Nephron progenitor cell (in vitro differentiated cells): ENCODE results near the gene KLRF1.

Source experiments
- DNase-seq: peaks from one replicate; pipeline ENCODE4 v3.0.0; 2021
- H3K27ac Mint-ChIP-seq: 2 replicates; pipeline ENCODE4 v1.8.0; 2021; ENCODE audit warnings: mild to moderate bottlenecking, moderate library complexity, mixed read lengths
- H3K27me3 Mint-ChIP-seq: 2 replicates; pipeline ENCODE4 v1.8.0; 2021; ENCODE audit warnings: mild to moderate bottlenecking, low read depth, mixed read lengths; ENCODE audit not compliant: poor library complexity
- H3K36me3 Mint-ChIP-seq: 2 replicates; pipeline ENCODE4 v1.8.0; 2021; ENCODE audit warnings: low read depth, mixed read lengths
- H3K4me1 Mint-ChIP-seq: 2 replicates; pipeline ENCODE4 v1.8.0; 2021; ENCODE audit warnings: mixed read lengths
- H3K4me3 Mint-ChIP-seq: 2 replicates; pipeline ENCODE4 v1.8.0; 2021; ENCODE audit warnings: mild to moderate bottlenecking, moderate library complexity, mixed read lengths
- H3K9me3 Mint-ChIP-seq: 2 replicates; pipeline ENCODE4 v1.8.0; 2021; ENCODE audit warnings: mild to moderate bottlenecking, moderate library complexity, mixed read lengths
- TF ChIP-seq, protein P1 (sequence below): fragments of 200-600 bp; sonication (generic); IDR thresholded peaks from 2 replicates; pipeline ENCODE4 v1.5.0; 2021; ENCODE audit warnings: antibody characterized with exemption

The KLRF1 gene

DNA sequence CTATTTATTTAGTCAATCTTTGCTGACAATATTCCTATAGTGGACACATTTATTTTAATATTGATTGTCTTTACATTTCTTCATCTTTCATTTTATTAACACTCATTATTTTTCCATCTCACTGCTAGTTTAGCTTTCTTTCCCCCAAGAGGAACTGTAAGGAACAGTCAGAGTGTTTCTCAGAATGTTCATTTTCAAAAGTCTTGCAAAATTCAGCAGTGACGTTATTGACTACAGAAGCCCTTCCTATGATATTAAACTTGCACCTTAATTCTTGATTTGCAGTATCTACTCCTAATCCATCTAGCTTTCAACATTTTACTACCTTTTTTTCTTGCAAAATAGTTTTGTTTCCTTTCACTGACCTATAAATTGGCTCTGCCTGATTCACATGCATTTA lies 28.9 kb downstream of the KLRF1 start:
- Mint-ChIP-seq H3K27me3 (peaks cover 3% of the 10 kb centered on the region), H3K27ac (no peak overlapping the region), H3K9me3 (no peaks in the 10 kb centered on the region), H3K4me3 (no peak overlapping the region), H3K36me3 (no peaks in the 10 kb centered on the region), H3K4me1 (no peaks in the 10 kb centered on the region)
- no peak for DNase-seq
- TF ChIP-seq, protein P1, sequence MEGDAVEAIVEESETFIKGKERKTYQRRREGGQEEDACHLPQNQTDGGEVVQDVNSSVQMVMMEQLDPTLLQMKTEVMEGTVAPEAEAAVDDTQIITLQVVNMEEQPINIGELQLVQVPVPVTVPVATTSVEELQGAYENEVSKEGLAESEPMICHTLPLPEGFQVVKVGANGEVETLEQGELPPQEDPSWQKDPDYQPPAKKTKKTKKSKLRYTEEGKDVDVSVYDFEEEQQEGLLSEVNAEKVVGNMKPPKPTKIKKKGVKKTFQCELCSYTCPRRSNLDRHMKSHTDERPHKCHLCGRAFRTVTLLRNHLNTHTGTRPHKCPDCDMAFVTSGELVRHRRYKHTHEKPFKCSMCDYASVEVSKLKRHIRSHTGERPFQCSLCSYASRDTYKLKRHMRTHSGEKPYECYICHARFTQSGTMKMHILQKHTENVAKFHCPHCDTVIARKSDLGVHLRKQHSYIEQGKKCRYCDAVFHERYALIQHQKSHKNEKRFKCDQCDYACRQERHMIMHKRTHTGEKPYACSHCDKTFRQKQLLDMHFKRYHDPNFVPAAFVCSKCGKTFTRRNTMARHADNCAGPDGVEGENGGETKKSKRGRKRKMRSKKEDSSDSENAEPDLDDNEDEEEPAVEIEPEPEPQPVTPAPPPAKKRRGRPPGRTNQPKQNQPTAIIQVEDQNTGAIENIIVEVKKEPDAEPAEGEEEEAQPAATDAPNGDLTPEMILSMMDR = no peak

DNA sequence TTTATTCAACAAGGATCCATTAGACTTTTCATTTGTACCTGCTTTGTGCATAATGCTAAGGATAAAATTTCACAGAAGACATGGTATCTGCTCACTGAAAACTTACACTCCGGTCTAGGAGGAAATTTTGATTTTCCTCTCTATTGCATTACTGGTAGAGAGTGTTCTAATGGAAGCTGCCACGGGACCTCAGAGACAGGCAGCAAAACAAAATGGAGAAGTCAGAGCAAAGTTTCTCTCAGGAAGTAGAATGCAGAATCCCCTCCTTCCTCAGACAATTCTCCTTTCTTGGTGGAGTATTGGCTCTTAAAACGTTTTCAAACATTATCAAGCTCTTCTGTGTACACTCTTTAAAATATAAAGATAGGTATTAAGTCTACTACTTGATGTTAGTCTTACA lies 29.6 kb downstream of the KLRF1 start:
- Mint-ChIP-seq H3K4me3 (no peak overlapping the region), H3K36me3 (no peaks in the 10 kb centered on the region)
- TF ChIP-seq, protein P1 = no peak

DNA sequence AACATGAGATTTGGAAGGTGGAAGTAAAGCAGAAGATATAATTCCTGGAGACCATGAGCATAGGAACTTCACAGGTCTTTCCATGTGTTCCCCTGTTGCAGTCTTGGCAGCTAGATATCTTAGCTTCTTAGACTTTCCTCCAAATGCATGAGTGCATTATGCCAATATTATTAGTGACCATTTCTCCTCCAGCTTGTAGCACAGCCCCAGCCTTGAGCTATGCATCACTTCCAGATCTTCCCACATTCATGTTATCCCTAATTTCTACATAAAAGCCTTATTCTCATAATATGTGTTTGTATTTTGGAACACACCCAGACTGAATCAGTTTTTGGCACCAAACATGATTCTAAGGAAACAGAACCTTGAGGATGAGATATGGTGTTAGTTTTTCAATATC lies 30.9 kb downstream of the KLRF1 start:
- H3K27ac Mint-ChIP-seq = no peak overlapping the region
- TF ChIP-seq, protein P1 = no peak
- H3K9me3 Mint-ChIP-seq = no peaks in the 10 kb centered on the region
- H3K4me1 Mint-ChIP-seq = no peaks in the 10 kb centered on the region
- H3K36me3 Mint-ChIP-seq = no peaks in the 10 kb centered on the region
- DNase-seq = no peak
- peaks cover 3% of the 10 kb centered on the region for H3K27me3 Mint-ChIP-seq
- no peak overlapping the region for H3K4me3 Mint-ChIP-seq

More for the DNA sequence above, 29.6 kb downstream of the KLRF1 start:
- Mint-ChIP-seq H3K9me3 (no peaks in the 10 kb centered on the region), H3K4me1 (no peaks in the 10 kb centered on the region), H3K27me3 (peaks cover 3% of the 10 kb centered on the region), H3K27ac (no peak overlapping the region)
- DNase-seq = no peak

DNA sequence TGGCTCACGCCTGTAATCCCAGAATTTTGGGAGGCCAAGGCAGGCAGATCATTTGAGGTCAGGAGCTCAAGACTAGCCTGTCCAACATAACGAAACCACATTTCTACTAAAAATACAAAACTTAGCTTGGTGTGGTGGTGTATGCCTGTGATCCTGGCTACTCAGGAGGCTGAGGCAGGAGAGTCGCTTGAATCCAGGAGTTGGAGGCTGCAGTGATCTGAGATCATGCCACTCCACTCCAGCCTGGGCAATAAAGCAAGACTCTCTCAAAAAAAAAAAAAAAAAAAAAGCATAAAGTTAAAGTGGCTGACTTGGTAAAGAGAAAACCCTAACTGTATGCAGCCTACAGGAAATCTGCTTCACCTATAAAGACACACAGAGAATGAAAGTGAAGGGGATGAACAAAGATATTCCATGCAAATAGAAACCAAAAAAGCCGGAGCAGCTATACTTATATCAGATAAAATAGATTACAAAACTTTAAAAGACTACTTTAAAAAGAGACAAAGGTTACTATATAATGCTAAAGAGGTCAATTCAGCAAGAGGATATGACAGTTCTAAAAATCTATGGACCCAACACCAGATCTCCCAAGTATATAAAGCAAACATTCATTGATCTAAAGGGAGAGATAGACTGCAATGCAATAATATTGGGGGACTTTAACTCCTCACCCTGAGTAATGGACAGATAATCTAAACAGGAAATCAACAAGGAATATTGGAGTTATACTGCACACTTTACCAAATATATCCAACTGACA lies 37.8 kb downstream of the KLRF1 start:
- TF ChIP-seq, protein P1 = no peak
- Mint-ChIP-seq H3K4me1 (peaks cover 5% of the 10 kb centered on the region), H3K27me3 (no peaks in the 10 kb centered on the region), H3K27ac (no peak overlapping the region), H3K36me3 (no peaks in the 10 kb centered on the region), H3K9me3 (no peaks in the 10 kb centered on the region), H3K4me3 (no peak overlapping the region)
- DNase-seq = no peak

DNA sequence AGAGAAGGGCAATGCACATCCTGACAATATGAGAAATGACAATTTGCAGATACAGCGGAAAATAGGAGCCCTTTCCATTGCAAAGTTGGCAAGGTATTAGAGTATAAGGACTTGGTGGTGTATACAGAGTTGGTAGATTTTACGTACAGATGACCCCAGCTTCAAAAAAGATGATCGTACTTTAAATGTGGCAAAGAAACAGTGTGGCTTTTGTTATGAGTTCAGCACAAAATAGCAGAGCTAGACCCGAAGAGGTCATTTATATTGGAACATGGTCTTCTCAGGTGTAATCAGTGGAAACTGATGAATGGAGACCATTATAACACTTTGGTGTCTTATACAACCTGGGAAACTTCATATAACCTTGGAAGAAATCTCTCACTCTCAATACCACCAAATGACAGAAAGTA lies 39.6 kb downstream of the KLRF1 start:
- Mint-ChIP-seq H3K4me3 (no peak overlapping the region), H3K4me1 (peaks cover 5% of the 10 kb centered on the region), H3K9me3 (no peaks in the 10 kb centered on the region), H3K27me3 (no peaks in the 10 kb centered on the region), H3K36me3 (no peaks in the 10 kb centered on the region), H3K27ac (no peak overlapping the region)
- DNase-seq = no peak
- TF ChIP-seq, protein P1 = no peak

DNA sequence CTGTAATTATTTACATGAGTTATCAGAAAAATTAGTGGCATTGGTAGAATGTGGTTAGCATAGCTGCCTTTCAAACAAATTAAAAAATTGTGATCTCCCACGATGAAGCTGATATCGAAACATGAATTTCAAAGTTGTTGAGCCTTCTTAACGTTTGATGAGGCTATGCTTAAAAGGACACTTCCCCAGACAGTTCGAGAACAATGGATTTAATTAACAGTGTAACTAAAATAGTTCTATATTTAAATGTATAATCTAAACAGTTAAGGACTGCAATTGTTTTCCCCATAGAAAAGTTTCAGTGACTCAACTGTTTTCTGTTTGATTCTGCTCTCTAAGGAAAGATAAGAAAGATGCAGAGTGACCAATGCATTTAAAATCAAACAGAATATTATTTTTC lies 40.2 kb downstream of the KLRF1 start:
- Mint-ChIP-seq H3K9me3 (no peaks in the 10 kb centered on the region), H3K4me3 (no peak overlapping the region), H3K27me3 (no peaks in the 10 kb centered on the region), H3K27ac (no peak overlapping the region), H3K36me3 (no peaks in the 10 kb centered on the region), H3K4me1 (peaks cover 5% of the 10 kb centered on the region)
- no peak for DNase-seq
- TF ChIP-seq, protein P1 = no peak
